ENCODE data around the gene SDK1.
"Not testable (repeated sequence)": the region's sequence is repeated elsewhere in the genome, so short reads cannot be mapped to it uniquely, and the experiment has no call there.

Gene SDK1

GRCh38 chr7:3582145-3582544, 281.1 kb downstream of the SDK1 start:
- not testable (repeated sequence) for H3K4me3 ChIP-seq (ENCODE audit: insufficient read depth, low read depth, low read length, poor library complexity, severe bottlenecking); H3K36me3 ChIP-seq (ENCODE audit: control insufficient read depth, insufficient read depth, low read length); DNase-seq; H3K9me3 ChIP-seq (ENCODE audit: control insufficient read depth, low read length); H3K27me3 ChIP-seq (replicated peaks; ENCODE audit: control insufficient read depth, insufficient read depth, low read length, poor library complexity, severe bottlenecking); H3K4me1 ChIP-seq (ENCODE audit: control insufficient read depth, insufficient read depth, low read length, poor library complexity, severe bottlenecking); H3K27ac ChIP-seq (ENCODE audit: insufficient read depth, low read length, poor library complexity, severe bottlenecking)

- H3K27ac ChIP-seq (ENCODE audit: insufficient read depth, low read length, poor library complexity, severe bottlenecking): no peak overlapping the region
- H3K27me3 ChIP-seq (replicated peaks; ENCODE audit: control insufficient read depth, insufficient read depth, low read length, poor library complexity, severe bottlenecking): no peaks in the 10 kb centered on the region
- no peaks in the 10 kb centered on the region for H3K36me3 ChIP-seq (ENCODE audit: control insufficient read depth, insufficient read depth, low read length)
- H3K4me3 ChIP-seq (ENCODE audit: insufficient read depth, low read depth, low read length, poor library complexity, severe bottlenecking): no peak overlapping the region
- no peaks in the 10 kb centered on the region for H3K9me3 ChIP-seq (ENCODE audit: control insufficient read depth, low read length)
- no peak for DNase-seq
- H3K4me1 ChIP-seq (ENCODE audit: control insufficient read depth, insufficient read depth, low read length, poor library complexity, severe bottlenecking): no peaks in the 10 kb centered on the region
Observed at GRCh38 chr7:3585826-3586225, 284.8 kb downstream of the SDK1 start.

GRCh38 chr7:3588341-3588740, 287.3 kb downstream of the SDK1 start:
- no peaks in the 10 kb centered on the region for H3K27me3 ChIP-seq (replicated peaks; ENCODE audit: control insufficient read depth, insufficient read depth, low read length, poor library complexity, severe bottlenecking)
- no peaks in the 10 kb centered on the region for H3K9me3 ChIP-seq (ENCODE audit: control insufficient read depth, low read length)

GRCh38 chr7:3589752-3590151, 288.7 kb downstream of the SDK1 start:
- Histone ChIP-seq H3K9me3 (ENCODE audit: control insufficient read depth, low read length) (no peaks in the 10 kb centered on the region), H3K36me3 (ENCODE audit: control insufficient read depth, insufficient read depth, low read length) (no peaks in the 10 kb centered on the region), H3K27ac (ENCODE audit: insufficient read depth, low read length, poor library complexity, severe bottlenecking) (no peak overlapping the region), H3K4me3 (ENCODE audit: insufficient read depth, low read depth, low read length, poor library complexity, severe bottlenecking) (no peak overlapping the region), H3K27me3 (replicated peaks; ENCODE audit: control insufficient read depth, insufficient read depth, low read length, poor library complexity, severe bottlenecking) (no peaks in the 10 kb centered on the region), H3K4me1 (ENCODE audit: control insufficient read depth, insufficient read depth, low read length, poor library complexity, severe bottlenecking) (no peaks in the 10 kb centered on the region)
- DNase-seq: no peak

More at GRCh38 chr7:3588341-3588740, 287.3 kb downstream of the SDK1 start:
- DNase-seq: no peak
- no peak overlapping the region for H3K4me3 ChIP-seq (ENCODE audit: insufficient read depth, low read depth, low read length, poor library complexity, severe bottlenecking)
- no peaks in the 10 kb centered on the region for H3K4me1 ChIP-seq (ENCODE audit: control insufficient read depth, insufficient read depth, low read length, poor library complexity, severe bottlenecking)
- H3K27ac ChIP-seq (ENCODE audit: insufficient read depth, low read length, poor library complexity, severe bottlenecking): no peak overlapping the region
- H3K36me3 ChIP-seq (ENCODE audit: control insufficient read depth, insufficient read depth, low read length): no peaks in the 10 kb centered on the region

- H3K9me3 ChIP-seq (ENCODE audit: control insufficient read depth, low read length): no peaks in the 10 kb centered on the region
- DNase-seq: no peak
- H3K4me3 ChIP-seq (ENCODE audit: insufficient read depth, low read depth, low read length, poor library complexity, severe bottlenecking): no peak overlapping the region
Observed at GRCh38 chr7:3591219-3591618, 290.2 kb downstream of the SDK1 start.

GRCh38 chr7:3591944-3592343, 290.9 kb downstream of the SDK1 start:
- no peaks in the 10 kb centered on the region for H3K27me3 ChIP-seq (replicated peaks; ENCODE audit: control insufficient read depth, insufficient read depth, low read length, poor library complexity, severe bottlenecking)
- no peaks in the 10 kb centered on the region for H3K4me1 ChIP-seq (ENCODE audit: control insufficient read depth, insufficient read depth, low read length, poor library complexity, severe bottlenecking)
- H3K36me3 ChIP-seq (ENCODE audit: control insufficient read depth, insufficient read depth, low read length): no peaks in the 10 kb centered on the region
- no peak for DNase-seq
- H3K4me3 ChIP-seq (ENCODE audit: insufficient read depth, low read depth, low read length, poor library complexity, severe bottlenecking): no peak overlapping the region
- no peak overlapping the region for H3K27ac ChIP-seq (ENCODE audit: insufficient read depth, low read length, poor library complexity, severe bottlenecking)
- no peaks in the 10 kb centered on the region for H3K9me3 ChIP-seq (ENCODE audit: control insufficient read depth, low read length)

More at GRCh38 chr7:3591219-3591618, 290.2 kb downstream of the SDK1 start:
- no peaks in the 10 kb centered on the region for H3K4me1 ChIP-seq (ENCODE audit: control insufficient read depth, insufficient read depth, low read length, poor library complexity, severe bottlenecking)
- no peaks in the 10 kb centered on the region for H3K36me3 ChIP-seq (ENCODE audit: control insufficient read depth, insufficient read depth, low read length)
- H3K27me3 ChIP-seq (replicated peaks; ENCODE audit: control insufficient read depth, insufficient read depth, low read length, poor library complexity, severe bottlenecking): no peaks in the 10 kb centered on the region
- H3K27ac ChIP-seq (ENCODE audit: insufficient read depth, low read length, poor library complexity, severe bottlenecking): no peak overlapping the region

- Histone ChIP-seq H3K9me3 (ENCODE audit: control insufficient read depth, low read length) (no peaks in the 10 kb centered on the region), H3K27me3 (replicated peaks; ENCODE audit: control insufficient read depth, insufficient read depth, low read length, poor library complexity, severe bottlenecking) (no peaks in the 10 kb centered on the region), H3K36me3 (ENCODE audit: control insufficient read depth, insufficient read depth, low read length) (no peaks in the 10 kb centered on the region), H3K4me3 (ENCODE audit: insufficient read depth, low read depth, low read length, poor library complexity, severe bottlenecking) (no peak overlapping the region), H3K4me1 (ENCODE audit: control insufficient read depth, insufficient read depth, low read length, poor library complexity, severe bottlenecking) (no peaks in the 10 kb centered on the region), H3K27ac (ENCODE audit: insufficient read depth, low read length, poor library complexity, severe bottlenecking) (no peak overlapping the region)
- no peak for DNase-seq
Observed at GRCh38 chr7:3592401-3593134, 291.5 kb downstream of the SDK1 start.

GRCh38 chr7:3594901-3595300, 293.8 kb downstream of the SDK1 start:
- Histone ChIP-seq H3K36me3 (ENCODE audit: control insufficient read depth, insufficient read depth, low read length) (no peaks in the 10 kb centered on the region), H3K27me3 (replicated peaks; ENCODE audit: control insufficient read depth, insufficient read depth, low read length, poor library complexity, severe bottlenecking) (no peaks in the 10 kb centered on the region), H3K4me3 (ENCODE audit: insufficient read depth, low read depth, low read length, poor library complexity, severe bottlenecking) (no peak overlapping the region), H3K9me3 (ENCODE audit: control insufficient read depth, low read length) (no peaks in the 10 kb centered on the region), H3K4me1 (ENCODE audit: control insufficient read depth, insufficient read depth, low read length, poor library complexity, severe bottlenecking) (no peaks in the 10 kb centered on the region), H3K27ac (ENCODE audit: insufficient read depth, low read length, poor library complexity, severe bottlenecking) (no peak overlapping the region)
- DNase-seq: no peak

- Histone ChIP-seq H3K27me3 (replicated peaks; ENCODE audit: control insufficient read depth, insufficient read depth, low read length, poor library complexity, severe bottlenecking) (no peaks in the 10 kb centered on the region), H3K4me1 (ENCODE audit: control insufficient read depth, insufficient read depth, low read length, poor library complexity, severe bottlenecking) (no peaks in the 10 kb centered on the region), H3K4me3 (ENCODE audit: insufficient read depth, low read depth, low read length, poor library complexity, severe bottlenecking) (no peak overlapping the region), H3K36me3 (ENCODE audit: control insufficient read depth, insufficient read depth, low read length) (no peaks in the 10 kb centered on the region), H3K27ac (ENCODE audit: insufficient read depth, low read length, poor library complexity, severe bottlenecking) (no peak overlapping the region), H3K9me3 (ENCODE audit: control insufficient read depth, low read length) (no peaks in the 10 kb centered on the region)
- DNase-seq: no peak
Observed at GRCh38 chr7:3598854-3599253, 297.8 kb downstream of the SDK1 start.

- DNase-seq: no peak
- H3K4me1 ChIP-seq (ENCODE audit: control insufficient read depth, insufficient read depth, low read length, poor library complexity, severe bottlenecking): no peaks in the 10 kb centered on the region
- H3K27ac ChIP-seq (ENCODE audit: insufficient read depth, low read length, poor library complexity, severe bottlenecking): no peak overlapping the region
- no peaks in the 10 kb centered on the region for H3K27me3 ChIP-seq (replicated peaks; ENCODE audit: control insufficient read depth, insufficient read depth, low read length, poor library complexity, severe bottlenecking)
- H3K4me3 ChIP-seq (ENCODE audit: insufficient read depth, low read depth, low read length, poor library complexity, severe bottlenecking): no peak overlapping the region
- H3K9me3 ChIP-seq (ENCODE audit: control insufficient read depth, low read length): no peaks in the 10 kb centered on the region
- H3K36me3 ChIP-seq (ENCODE audit: control insufficient read depth, insufficient read depth, low read length): no peaks in the 10 kb centered on the region
Observed at GRCh38 chr7:3605222-3605621, 304.2 kb downstream of the SDK1 start.

Measured in effector memory CD4-positive, alpha-beta T cell (primary cell).